H1 (cell line): Measurements from ENCODE around the gene MACF1.

ENCODE experiments used
- CBX8 ChIP-seq: fragments of 300-800, 300-1000 bp; sonication (generic); IDR thresholded peaks from 2 replicates; pipeline ENCODE4 v1.7.1; 2016; ENCODE audit warnings: low read depth, low read length, borderline replicate concordance
- CTCF ChIP-seq, 3 experiments: IDR thresholded peaks; 1 replicate in 2 of 3; 2 replicates in 1 of 3; pipeline versions ENCODE4 v1.5.1 to v1.6.1; 2011; ENCODE audit warnings: low read length in 3 of 3, mild to moderate bottlenecking in 3 of 3, inconsistent platforms in 2 of 3, low read depth in 1 of 3, moderate library complexity in 1 of 3; ENCODE audit not compliant: insufficient read depth in 1 of 3; ENCODE audit errors: control extremely low read depth in 1 of 3
- HDAC6 ChIP-seq: IDR thresholded peaks from one replicate; pipeline ENCODE4 v1.7.1; 2012; ENCODE audit warnings: low read depth, mild to moderate bottlenecking, inconsistent platforms, low read length, moderate library complexity
- POLR2A ChIP-seq, 2 experiments: IDR thresholded peaks; 1 replicate in 1 of 2; 2 replicates in 1 of 2; pipeline ENCODE4 v1.6.1; 2011; ENCODE audit warnings: low read depth in 2 of 2, low read length in 2 of 2, mild to moderate bottlenecking in 2 of 2; ENCODE audit errors: control extremely low read depth in 1 of 2
- RFX5 ChIP-seq: IDR thresholded peaks from 2 replicates; pipeline ENCODE4 v1.6.1; 2011; ENCODE audit warnings: low read depth, low read length, improper control_type of control experiment, borderline replicate concordance
- SIRT6 ChIP-seq: IDR thresholded peaks from one replicate; pipeline ENCODE4 v1.7.1; 2012; ENCODE audit warnings: low read length, inconsistent platforms
- TAF1 ChIP-seq: IDR thresholded peaks from 2 replicates; pipeline ENCODE4 v1.6.1; 2011; ENCODE audit warnings: mild to moderate bottlenecking, low read depth, low read length

- no peak for TF ChIP-seq TAF1
- no peak for TF ChIP-seq CTCF (IDR thresholded peaks at IDR 0.05; ENCODE audit: control extremely low read depth in 1 of 3, insufficient read depth in 1 of 3, low read depth in 1 of 3, low read length in 3 of 3)
- TF ChIP-seq RFX5, result no peak
- no peak for TF ChIP-seq SIRT6
- no peak for TF ChIP-seq POLR2A (IDR thresholded peaks at IDR 0.05; ENCODE audit: control extremely low read depth in 1 of 2, low read depth in 2 of 2, low read length in 2 of 2)
- no peak for TF ChIP-seq CBX8
- no peak for TF ChIP-seq HDAC6
These were observed 16.7 kb downstream of the MACF1 start for GRCh38 chr1:39220891-39221870.
